ENCODE measurements around the gene TRAPPC2L.
"Not testable (repeated sequence)": the region's sequence is repeated elsewhere in the genome, so short reads cannot be mapped to it uniquely, and the experiment has no call there.

TRAPPC2L gene

GRCh38 chr16:88819126-88819525 lies 37.8 kb upstream of the TRAPPC2L start:
- DNase-seq = no peak

- no peak for DNase-seq
These were observed 36.4 kb upstream of the TRAPPC2L start for GRCh38 chr16:88820385-88821025.

DNA sequence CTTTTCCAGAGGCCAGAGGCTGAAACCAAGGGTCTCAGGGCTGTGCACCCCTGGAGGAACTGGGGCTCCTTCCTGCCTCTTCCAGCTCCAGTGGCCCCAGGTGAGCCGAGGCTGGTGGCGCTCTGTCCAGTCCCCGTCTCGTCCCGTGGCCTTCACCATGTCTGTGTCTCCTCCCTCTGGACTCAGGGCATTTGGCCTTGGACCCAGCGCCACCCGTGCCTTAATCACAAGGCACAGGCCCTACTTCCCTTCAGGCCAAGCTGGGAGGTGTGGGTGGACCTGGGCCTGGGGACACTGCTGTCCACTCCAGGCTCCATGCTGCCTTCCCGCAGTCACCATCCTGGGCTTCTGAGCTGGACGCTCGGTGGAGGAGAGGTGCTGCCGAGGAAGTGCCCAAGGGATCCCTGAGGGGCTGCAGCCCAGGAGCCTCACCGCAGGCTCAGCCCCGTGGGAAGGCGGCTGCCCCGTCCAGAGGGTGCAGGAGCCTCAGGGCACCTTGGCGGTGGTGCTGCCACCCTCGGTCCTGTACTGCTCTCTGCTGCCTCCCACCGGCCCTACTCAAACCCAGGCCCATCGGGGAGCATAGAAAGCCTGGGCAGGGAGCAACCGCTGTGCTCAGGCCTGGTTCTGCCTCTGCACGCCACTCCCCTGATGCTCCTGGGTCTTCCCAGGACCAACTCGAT lies 35.6 kb upstream of the TRAPPC2L start:
- DNase-seq = no peak

- DNase-seq = no peak
These were observed 34.5 kb upstream of the TRAPPC2L start for GRCh38 chr16:88822281-88823040.

GRCh38 chr16:88823646-88824045 lies 33.3 kb upstream of the TRAPPC2L start:
- DNase-seq = not testable (repeated sequence)

DNA sequence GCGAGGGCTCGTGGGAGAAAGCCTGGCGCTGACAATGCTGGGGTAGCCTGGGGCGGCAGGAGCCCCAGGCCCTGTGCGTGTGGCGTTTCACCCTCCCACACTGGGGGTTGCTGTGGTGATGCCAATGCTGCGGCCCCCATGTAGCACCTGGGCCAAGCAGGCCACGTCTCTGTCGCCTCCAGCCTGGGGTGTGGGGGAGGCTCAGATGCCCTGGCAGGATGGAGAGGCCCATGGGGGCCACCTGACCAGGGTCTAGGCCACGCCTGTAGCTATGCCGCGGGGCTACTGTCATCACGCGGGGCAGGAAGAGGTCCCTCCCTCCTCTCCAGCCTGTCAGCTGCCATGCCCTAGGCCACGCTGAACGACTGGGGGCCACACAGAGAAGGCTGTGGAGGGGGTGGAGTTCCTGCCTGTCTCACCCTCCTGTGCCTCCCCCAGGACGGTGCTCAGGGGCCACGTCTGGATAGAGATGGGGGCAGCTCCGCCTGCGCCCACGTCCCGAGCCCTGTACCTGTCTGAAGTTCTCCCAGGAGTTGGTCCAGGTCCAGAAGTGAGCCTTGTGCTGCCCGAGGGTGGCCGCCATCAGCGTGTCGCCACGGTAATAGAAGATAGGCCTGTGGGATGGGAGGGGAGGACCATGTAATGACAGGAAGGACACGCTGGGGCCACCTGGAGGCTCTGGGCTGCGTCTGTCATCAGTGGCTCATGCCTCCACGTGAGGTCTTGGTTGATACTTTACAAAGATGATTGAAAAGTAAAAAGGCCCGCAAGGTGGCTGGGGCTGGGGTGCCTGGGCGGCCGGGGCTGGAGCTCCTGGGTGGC lies 32.5 kb upstream of the TRAPPC2L start:
- no peak for DNase-seq

DNA sequence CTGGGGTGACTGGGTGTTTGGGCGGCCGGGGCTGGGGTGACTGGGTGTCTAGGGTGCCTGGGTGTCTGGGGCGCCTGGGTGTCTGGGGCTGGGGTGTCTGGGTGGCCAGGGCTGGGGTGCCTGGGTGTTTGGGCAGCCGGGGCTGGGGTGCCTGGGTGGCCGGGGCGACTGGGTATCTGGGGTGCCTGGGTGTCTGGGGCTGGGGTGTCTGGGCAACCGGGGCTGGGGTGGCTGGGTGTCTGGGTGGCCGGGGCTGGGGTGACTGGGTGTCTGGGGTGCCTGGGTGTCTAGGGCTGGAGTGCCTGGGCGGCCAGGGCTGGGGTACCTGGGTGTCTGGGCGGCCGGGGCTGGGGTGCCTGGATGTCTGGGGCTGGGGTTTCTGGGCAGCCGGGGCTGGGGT lies 31.8 kb upstream of the TRAPPC2L start:
- no peak for DNase-seq

DNA sequence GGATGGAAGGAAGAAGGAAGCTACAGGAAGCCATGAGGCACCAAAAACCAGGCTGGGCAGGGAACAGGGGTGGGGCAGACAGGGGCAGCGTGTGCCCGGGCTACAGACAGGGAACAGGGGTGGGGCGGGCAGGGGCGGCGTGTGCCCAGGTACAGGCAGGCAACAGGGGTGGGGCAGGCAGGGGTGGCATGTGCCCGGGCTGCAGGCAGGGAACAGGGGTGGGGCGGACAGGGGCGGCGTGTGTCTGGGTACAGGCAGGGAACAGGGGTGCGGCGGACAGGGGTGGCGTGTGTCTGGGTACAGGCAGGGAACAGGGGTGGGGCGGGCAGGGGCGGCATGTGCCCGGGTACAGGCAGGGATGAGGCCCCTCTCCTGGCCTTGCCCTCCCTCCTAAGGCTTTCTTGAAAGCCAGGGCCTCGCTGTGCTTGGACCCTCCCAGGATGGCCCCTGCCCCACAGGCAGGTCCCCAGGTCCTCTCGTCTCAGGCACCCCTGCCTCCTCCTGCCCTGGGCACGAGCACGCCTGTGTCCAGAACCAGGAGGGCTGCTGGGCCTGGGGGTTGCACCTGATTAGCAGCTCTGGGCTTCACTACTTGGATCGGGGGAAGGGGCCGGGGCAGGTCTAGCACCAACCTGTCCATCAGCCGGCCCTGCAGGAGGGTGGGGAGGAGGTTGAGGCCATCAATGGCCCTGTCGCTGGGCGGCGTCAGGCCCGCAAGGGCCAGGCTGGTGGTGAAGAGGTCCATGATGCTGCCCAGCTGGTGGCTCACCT lies 30.7 kb upstream of the TRAPPC2L start:
- DNase-seq = no peak

GRCh38 chr16:88827727-88828126 lies 29.2 kb upstream of the TRAPPC2L start:
- no peak for DNase-seq

GRCh38 chr16:88828711-88829110 lies 28.2 kb upstream of the TRAPPC2L start:
- DNase-seq = peak in 1 of 14 donors; percentile 23

GRCh38 chr16:88830258-88830657 lies 26.7 kb upstream of the TRAPPC2L start:
- DNase-seq = no peak

GRCh38 chr16:88830783-88831182 lies 26.1 kb upstream of the TRAPPC2L start:
- DNase-seq = no peak

DNA sequence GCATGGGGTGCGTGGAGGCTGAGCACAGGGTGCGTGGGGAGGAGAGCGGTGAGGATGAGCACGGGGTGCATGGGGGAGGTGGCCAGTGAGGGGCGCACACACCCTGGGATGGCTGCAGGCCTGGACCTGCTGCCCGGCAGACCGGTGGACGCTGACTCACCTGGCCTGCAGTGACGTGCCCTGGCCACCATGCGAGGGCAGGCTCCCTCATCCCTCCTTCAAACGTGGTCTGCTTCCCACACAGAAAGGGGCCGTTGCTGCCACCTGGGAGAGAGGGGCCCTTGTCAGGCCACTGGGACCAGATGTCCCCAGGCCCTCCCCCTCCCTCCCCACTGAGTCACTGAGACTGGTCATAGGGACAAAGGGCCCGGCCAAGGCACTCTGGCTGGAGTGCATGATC lies 25.1 kb upstream of the TRAPPC2L start:
- DNase-seq = no peak

GRCh38 chr16:88833086-88833485 lies 23.8 kb upstream of the TRAPPC2L start:
- no peak for DNase-seq

- DNase-seq = no peak
These were observed 22.3 kb upstream of the TRAPPC2L start for GRCh38 chr16:88834670-88835069.

DNA sequence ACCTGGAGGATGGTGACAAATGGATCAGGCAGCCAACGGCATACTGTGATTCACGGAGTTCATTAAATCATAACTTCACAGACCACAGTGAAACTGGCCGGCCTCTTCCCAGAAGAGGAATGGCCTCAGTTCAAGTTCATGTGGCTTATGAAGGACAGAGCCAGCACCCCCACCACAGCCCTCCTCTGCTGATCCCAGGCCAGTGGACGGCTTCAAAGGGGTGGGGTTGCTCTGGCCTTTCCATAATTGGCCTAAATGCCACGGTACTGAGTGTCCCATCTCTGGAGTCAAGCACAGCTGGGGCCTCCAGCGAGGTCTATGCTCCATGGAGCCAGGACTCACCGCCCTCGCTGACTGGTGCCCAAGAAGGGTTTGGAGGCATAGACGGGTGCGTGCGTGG lies 21.5 kb upstream of the TRAPPC2L start:
- DNase-seq = no peak

GRCh38 chr16:88835818-88836217 lies 21.1 kb upstream of the TRAPPC2L start:
- no peak for DNase-seq

- no peak for DNase-seq
These were observed 20.1 kb upstream of the TRAPPC2L start for GRCh38 chr16:88836791-88837190.

DNA sequence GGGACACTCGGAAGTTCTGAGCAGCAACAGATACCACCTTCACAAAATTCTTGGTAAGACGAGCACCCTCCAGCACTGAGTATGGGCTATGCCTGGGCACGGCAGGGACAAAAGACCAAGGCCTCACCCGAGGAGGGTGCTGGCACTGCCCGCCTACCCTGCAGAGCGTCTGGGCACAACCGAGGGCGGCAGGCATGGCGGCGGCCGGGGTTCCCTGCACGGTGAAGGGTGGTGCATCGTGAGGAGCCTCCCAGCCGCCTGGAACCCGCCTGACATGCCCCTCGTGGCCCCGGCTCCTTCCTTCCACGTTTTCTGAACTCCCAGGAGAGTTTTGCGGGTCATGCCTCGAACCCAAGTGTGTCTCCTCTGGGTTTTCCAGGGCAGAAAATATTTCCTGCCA lies 19.1 kb upstream of the TRAPPC2L start:
- DNase-seq = no peak

DNA sequence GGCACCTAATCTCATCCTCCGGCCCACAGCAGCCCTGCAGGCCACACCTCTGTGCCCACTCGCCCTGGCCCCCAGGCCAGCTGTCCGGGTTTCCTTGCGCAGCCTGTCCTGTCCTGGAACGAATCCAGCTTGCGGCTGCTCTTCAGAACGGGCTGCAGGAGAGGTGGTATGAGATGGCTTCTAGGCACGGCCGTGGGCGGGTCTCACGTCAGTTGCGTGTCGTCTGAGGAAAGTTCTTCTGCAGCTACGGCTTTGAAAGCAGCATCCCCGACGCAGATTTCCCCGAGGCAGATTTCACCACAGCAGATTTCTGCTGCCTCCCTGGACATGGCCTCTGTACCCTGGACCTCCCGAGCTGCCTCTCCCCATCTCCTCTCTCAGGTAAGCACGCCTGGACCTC lies 18.4 kb upstream of the TRAPPC2L start:
- DNase-seq = no peak

- no peak for DNase-seq
These were observed 17.8 kb upstream of the TRAPPC2L start for GRCh38 chr16:88839026-88839529.
